EH (cell line): ENCODE measurements around the gene ZNF124.

ENCODE experiments used
- DNase-seq: peaks from one replicate; pipeline ENCODE4 v3.0.0-alpha.2; 2015; ENCODE audit warnings: low read depth

Gene ZNF124

GRCh38 chr1:247111700-247112478 is 59.9 kb downstream of the ZNF124 start:
- peak; percentile 73 for DNase-seq

- DNase-seq, result peak; percentile 31
Measured at GRCh38 chr1:247111259-247111699, 60.5 kb downstream of the ZNF124 start.

DNA sequence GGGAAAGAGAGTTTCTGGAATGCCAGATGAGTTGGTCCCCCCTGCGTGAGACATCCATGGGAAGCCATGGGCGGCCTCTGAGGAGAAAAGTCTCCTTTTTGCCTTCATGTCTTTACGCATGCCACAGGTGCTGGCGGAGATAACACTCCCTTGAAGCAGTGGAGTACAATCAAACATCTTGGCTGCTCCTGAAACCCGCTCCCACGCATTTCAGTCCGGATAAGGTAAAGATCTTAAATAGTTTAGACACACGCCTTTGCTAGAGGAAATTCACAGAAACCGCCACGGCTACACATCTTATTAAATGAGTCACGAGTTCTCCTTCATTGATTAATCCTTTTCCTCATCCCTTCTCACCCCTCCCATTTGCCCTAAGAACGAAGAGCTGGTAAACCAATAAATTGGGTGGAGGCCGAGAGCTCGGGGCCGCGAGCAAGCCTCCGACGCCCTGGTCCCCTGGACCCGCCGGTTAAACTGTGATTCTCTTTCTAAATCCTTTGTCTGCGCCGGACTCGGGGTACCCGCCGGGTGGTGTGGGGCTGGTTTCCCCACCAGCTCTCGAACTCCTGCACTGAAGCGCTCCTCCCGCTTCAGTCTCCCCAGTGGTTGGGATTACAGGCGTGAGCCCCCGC is 61.1 kb downstream of the ZNF124 start:
- DNase-seq, result peak; percentile 29

GRCh38 chr1:247107694-247108093 is 64.1 kb downstream of the ZNF124 start:
- no peak for DNase-seq

DNA sequence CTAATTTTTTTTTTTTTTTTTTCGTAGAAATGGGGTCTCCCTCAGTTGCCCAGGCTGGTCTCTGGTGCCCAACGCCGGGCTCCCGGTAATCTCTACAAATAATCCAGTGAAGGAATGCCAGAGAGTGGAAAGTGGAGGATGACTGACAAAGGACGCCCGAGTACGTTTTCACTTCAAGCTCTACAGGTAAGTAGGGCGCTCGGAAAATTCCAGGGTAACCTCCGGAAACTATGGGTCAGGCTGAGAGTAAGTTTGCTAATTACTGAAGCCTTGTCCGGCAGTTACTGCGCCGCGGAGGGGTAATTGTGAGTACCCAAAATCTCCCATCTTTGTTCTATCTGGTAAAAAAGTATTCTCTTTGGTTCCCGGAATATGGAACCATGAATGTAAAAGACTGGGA is 65.9 kb downstream of the ZNF124 start:
- DNase-seq, result no peak
